Ramos (cell line): ENCODE measurements around the gene IL34.

Experiments used
- in situ Hi-C: fragments of 300-500 bp; cut with MboI; formaldehyde crosslinking; loops from one replicate; pipeline ENCODE4 v1.14.3; 2022; ENCODE audit warnings: low sequenced_read_pairs; ENCODE audit not compliant: unreplicated experiment

Gene IL34

GRCh38 chr16:70674221-70675014 is 28.1 kb downstream of the IL34 start:
- in situ Hi-C loops: no loop called here

- in situ Hi-C loops: no loop called here
Observed at GRCh38 chr16:70675851-70676513, 29.6 kb downstream of the IL34 start.

GRCh38 chr16:70676675-70677498 is 30.5 kb downstream of the IL34 start:
- in situ Hi-C loops: no loop called here

- in situ Hi-C loops: no loop called here
Observed at GRCh38 chr16:70677499-70678120, 31.3 kb downstream of the IL34 start.

- in situ Hi-C loops: no loop called here
Observed at GRCh38 chr16:70678121-70678897, 31.9 kb downstream of the IL34 start.

GRCh38 chr16:70678898-70679670 is 32.7 kb downstream of the IL34 start:
- in situ Hi-C loops: no loop called here

- in situ Hi-C loops: no loop called here
Observed at GRCh38 chr16:70679671-70680494, 33.5 kb downstream of the IL34 start.

- in situ Hi-C loops: no loop called here
Observed at GRCh38 chr16:70680495-70681381, 34.4 kb downstream of the IL34 start.

- in situ Hi-C loops: no loop called here
Observed at GRCh38 chr16:70681382-70682238, 35.3 kb downstream of the IL34 start.

GRCh38 chr16:70682239-70683145 is 36.1 kb downstream of the IL34 start:
- in situ Hi-C loops: no loop called here

- in situ Hi-C loops: no loop called here
Observed at GRCh38 chr16:70683146-70683944, 37.0 kb downstream of the IL34 start.

- in situ Hi-C loops: loop anchor here (5.0 kb wide), 1 partner anchor 83 kb away; no protein-coding TSS in a partner anchor
Observed at GRCh38 chr16:70684146-70685060, 38.0 kb downstream of the IL34 start.
